T-helper 2 cell treated with Interferon-gamma antibody and Interleukin-4, amounts not matched to agents 5 μg/mL and 100 μg/mL, for 36 hours (primary cell): ENCODE data around the gene ATP1A2.

Source experiments
- DNase-seq: peaks from one replicate; pipeline ENCODE4 v3.0.0; 2021; ENCODE audit warnings: low spot score
- H3K27ac Mint-ChIP-seq: one replicate; pipeline ENCODE4 v1.8.0; 2021; ENCODE audit warnings: mild to moderate bottlenecking, mixed read lengths
- H3K27me3 Mint-ChIP-seq: one replicate; pipeline ENCODE4 v1.8.0; 2021; ENCODE audit warnings: low read depth, mixed read lengths
- H3K36me3 Mint-ChIP-seq: one replicate; pipeline ENCODE4 v1.8.0; 2021; ENCODE audit warnings: low read depth, mixed read lengths
- H3K4me1 Mint-ChIP-seq: one replicate; pipeline ENCODE4 v1.8.0; 2021; ENCODE audit warnings: low read depth, mixed read lengths
- H3K4me3 Mint-ChIP-seq: one replicate; pipeline ENCODE4 v1.8.0; 2022; ENCODE audit warnings: mild to moderate bottlenecking, moderate library complexity, mixed read lengths
- H3K9me3 Mint-ChIP-seq: one replicate; pipeline ENCODE4 v1.8.0; 2021; ENCODE audit warnings: mixed read lengths

Gene ATP1A2

DNA sequence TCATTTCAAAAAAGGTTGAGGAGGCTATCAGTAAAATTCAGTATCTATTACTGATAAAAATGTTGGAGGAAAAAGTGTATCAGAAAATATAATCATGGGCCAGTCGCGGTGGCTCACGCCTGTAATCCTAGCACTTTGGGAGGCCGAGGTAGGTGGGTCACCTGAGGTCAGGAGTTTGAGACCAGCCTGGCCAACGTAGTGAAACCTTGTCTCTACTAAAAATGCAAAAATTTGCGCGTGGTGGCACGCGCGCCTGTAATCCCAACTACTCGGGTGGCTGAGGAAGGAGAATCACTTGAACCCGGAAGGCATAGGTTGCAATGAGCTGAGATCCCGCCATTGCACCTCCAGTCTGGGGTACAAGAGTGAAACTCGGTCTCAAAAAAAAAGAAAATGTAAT is 30.5 kb downstream of the ATP1A2 start:
- no peaks in the 10 kb centered on the region for H3K36me3 Mint-ChIP-seq
- DNase-seq = no peak
- H3K4me1 Mint-ChIP-seq = no peaks in the 10 kb centered on the region
- no peaks in the 10 kb centered on the region for H3K9me3 Mint-ChIP-seq
- no peak overlapping the region for H3K4me3 Mint-ChIP-seq
- H3K27me3 Mint-ChIP-seq = peaks cover 17% of the 10 kb centered on the region
- no peak overlapping the region for H3K27ac Mint-ChIP-seq

DNA sequence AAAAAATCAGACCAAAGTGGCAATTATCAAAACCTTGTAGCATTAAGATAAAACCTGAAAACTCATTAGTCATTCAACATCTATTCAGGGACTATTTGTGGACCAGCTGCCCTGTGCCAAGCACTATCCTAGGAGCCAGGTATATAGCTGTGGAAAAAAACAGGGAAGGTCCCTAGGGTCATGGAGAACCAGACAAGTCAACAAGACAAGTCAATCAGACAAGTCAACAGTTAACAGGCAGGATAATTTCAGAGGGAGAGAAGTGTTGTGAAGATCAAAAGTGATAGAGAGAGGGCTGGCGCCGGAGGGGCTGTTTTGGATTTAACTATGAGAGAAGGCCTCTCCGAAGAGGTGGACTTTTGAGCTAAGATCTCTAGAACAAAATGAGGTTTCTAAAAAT is 32.6 kb downstream of the ATP1A2 start:
- Mint-ChIP-seq H3K27ac (no peak overlapping the region), H3K9me3 (no peaks in the 10 kb centered on the region), H3K4me1 (no peaks in the 10 kb centered on the region), H3K27me3 (peaks cover 15% of the 10 kb centered on the region), H3K4me3 (no peak overlapping the region), H3K36me3 (no peaks in the 10 kb centered on the region)
- no peak for DNase-seq

DNA sequence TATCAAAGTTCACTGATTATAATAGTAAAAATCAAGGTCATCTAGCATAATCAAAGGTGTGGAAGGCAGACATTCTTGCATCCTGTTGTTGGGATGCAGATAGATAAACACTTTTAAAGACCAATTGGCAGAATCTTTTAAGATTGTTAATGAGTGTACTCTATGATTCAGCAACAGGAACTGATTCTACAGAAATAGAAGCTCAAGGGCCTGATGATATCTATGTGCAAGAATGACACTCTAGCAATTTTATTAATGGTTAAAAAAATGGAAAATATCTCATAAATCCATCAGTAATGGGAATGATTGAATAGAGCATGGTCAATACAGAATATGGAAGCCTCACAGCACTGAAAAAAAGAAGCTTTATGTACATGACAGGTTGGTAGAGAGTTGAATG is 33.7 kb downstream of the ATP1A2 start:
- Mint-ChIP-seq H3K4me3 (no peak overlapping the region), H3K9me3 (no peaks in the 10 kb centered on the region), H3K36me3 (no peaks in the 10 kb centered on the region), H3K4me1 (no peaks in the 10 kb centered on the region), H3K27me3 (peaks cover 9% of the 10 kb centered on the region), H3K27ac (no peak overlapping the region)
- no peak for DNase-seq

DNA sequence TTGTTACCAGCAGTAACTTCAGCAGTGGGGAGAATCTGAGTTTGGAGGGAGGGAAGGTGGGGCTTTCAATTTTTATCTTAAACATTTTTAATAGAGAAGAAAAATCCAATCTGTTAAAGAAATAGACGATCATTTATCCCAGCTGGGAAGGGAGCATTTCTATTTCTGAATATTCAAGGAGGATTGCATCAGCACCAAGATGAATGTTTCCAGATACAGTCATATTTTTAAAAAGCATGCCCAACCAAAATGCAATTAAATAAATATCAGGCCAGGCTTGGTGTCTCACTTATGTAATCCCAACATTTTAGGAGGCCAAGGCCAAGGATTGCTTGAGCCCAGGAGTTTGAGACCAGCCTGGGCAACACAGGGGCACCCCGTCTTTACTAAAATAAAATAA is 34.2 kb downstream of the ATP1A2 start:
- peaks cover 9% of the 10 kb centered on the region for H3K27me3 Mint-ChIP-seq
- H3K36me3 Mint-ChIP-seq = no peaks in the 10 kb centered on the region
- no peaks in the 10 kb centered on the region for H3K9me3 Mint-ChIP-seq
- H3K27ac Mint-ChIP-seq = no peak overlapping the region
- H3K4me3 Mint-ChIP-seq = no peak overlapping the region
- no peaks in the 10 kb centered on the region for H3K4me1 Mint-ChIP-seq
- DNase-seq = no peak

GRCh38 chr1:160151303-160151702 is 35.7 kb downstream of the ATP1A2 start, which contains the start of gene ATP1A4:
Gene ATP1A4, plus strand, starts transcription at chr1:160151603. Its CDS starts 438 bp downstream, at chr1:160152041.
- H3K27me3 Mint-ChIP-seq = peaks cover 7% of the 10 kb centered on the region

DNA sequence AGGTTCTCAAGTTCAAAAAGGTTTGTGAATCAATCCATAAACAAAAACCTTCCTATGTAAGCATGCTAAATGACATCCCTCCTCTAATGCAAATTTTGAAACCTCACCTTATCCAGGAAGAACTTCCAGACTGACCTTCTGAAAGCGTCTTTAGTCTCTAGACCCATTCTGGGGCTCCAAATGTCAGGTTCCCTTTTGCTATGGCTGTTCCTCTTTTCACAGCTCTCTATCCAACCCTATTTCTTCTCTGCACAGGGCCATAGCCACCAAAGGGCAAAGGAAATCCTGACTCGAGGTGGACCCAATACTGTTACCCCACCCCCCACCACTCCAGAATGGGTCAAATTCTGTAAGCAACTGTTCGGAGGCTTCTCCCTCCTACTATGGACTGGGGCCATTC is 39.2 kb downstream of the ATP1A2 start:
- H3K4me3 Mint-ChIP-seq = no peak overlapping the region
- H3K9me3 Mint-ChIP-seq = no peaks in the 10 kb centered on the region
- no peak for DNase-seq
- no peak overlapping the region for H3K27ac Mint-ChIP-seq
- no peaks in the 10 kb centered on the region for H3K4me1 Mint-ChIP-seq
- no peaks in the 10 kb centered on the region for H3K36me3 Mint-ChIP-seq
- peaks cover 4% of the 10 kb centered on the region for H3K27me3 Mint-ChIP-seq

More at GRCh38 chr1:160151303-160151702, 35.7 kb downstream of the ATP1A2 start, which contains the start of gene ATP1A4:
- no peak for DNase-seq
- Mint-ChIP-seq H3K27ac (no peak within 1 kb of the TSS), H3K36me3 (no peaks in the 10 kb centered on the region), H3K9me3 (no peaks in the 10 kb centered on the region), H3K4me1 (no peaks in the 10 kb centered on the region), H3K4me3 (no peak within 1 kb of the TSS)

GRCh38 chr1:160156361-160156760 is 40.8 kb downstream of the ATP1A2 start:
- no peaks in the 10 kb centered on the region for H3K4me1 Mint-ChIP-seq
- H3K27me3 Mint-ChIP-seq = peaks cover 7% of the 10 kb centered on the region
- H3K9me3 Mint-ChIP-seq = no peaks in the 10 kb centered on the region
- DNase-seq = no peak
- no peaks in the 10 kb centered on the region for H3K36me3 Mint-ChIP-seq
- no peak overlapping the region for H3K27ac Mint-ChIP-seq
- no peak overlapping the region for H3K4me3 Mint-ChIP-seq

GRCh38 chr1:160157174-160157573 is 41.6 kb downstream of the ATP1A2 start:
- no peak overlapping the region for H3K4me3 Mint-ChIP-seq
- H3K9me3 Mint-ChIP-seq = no peaks in the 10 kb centered on the region
- peaks cover 6% of the 10 kb centered on the region for H3K4me1 Mint-ChIP-seq
- DNase-seq = no peak
- peaks cover 8% of the 10 kb centered on the region for H3K27me3 Mint-ChIP-seq
- H3K36me3 Mint-ChIP-seq = no peaks in the 10 kb centered on the region
- no peak overlapping the region for H3K27ac Mint-ChIP-seq

GRCh38 chr1:160158031-160158430 is 42.5 kb downstream of the ATP1A2 start:
- no peaks in the 10 kb centered on the region for H3K9me3 Mint-ChIP-seq
- H3K27me3 Mint-ChIP-seq = peaks cover 8% of the 10 kb centered on the region
- DNase-seq = no peak
- no peak overlapping the region for H3K4me3 Mint-ChIP-seq
- peaks cover 8% of the 10 kb centered on the region for H3K4me1 Mint-ChIP-seq
- H3K27ac Mint-ChIP-seq = no peak overlapping the region
- no peaks in the 10 kb centered on the region for H3K36me3 Mint-ChIP-seq

GRCh38 chr1:160158534-160158933 is 43.0 kb downstream of the ATP1A2 start:
- no peak overlapping the region for H3K27ac Mint-ChIP-seq
- H3K4me3 Mint-ChIP-seq = no peak overlapping the region
- peaks cover 8% of the 10 kb centered on the region for H3K4me1 Mint-ChIP-seq
- DNase-seq = no peak
- no peaks in the 10 kb centered on the region for H3K36me3 Mint-ChIP-seq
- H3K27me3 Mint-ChIP-seq = peaks cover 11% of the 10 kb centered on the region
- no peaks in the 10 kb centered on the region for H3K9me3 Mint-ChIP-seq

DNA sequence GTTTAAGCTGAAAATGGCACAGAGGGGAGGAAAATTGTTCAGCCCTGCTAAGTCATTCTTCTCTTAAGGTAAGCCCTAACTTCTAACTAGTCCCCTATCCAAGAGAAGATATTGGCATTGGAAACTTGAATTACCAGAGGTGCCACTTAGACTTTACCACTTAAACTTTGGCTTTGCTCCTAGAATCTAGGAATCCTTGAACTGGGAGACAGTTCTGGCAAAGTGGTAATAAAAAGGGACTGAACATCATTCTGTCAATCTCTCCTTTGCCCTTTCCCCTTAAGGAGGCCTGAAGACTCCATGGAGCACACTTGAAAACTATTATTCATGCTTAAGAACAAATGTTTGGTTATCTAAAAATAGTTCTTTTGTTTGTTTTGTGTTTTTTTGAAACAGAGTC is 44.3 kb downstream of the ATP1A2 start:
- H3K4me3 Mint-ChIP-seq = no peak overlapping the region
- DNase-seq = no peak
- peaks cover 12% of the 10 kb centered on the region for H3K27me3 Mint-ChIP-seq
- H3K9me3 Mint-ChIP-seq = no peaks in the 10 kb centered on the region
- H3K27ac Mint-ChIP-seq = no peak overlapping the region
- H3K36me3 Mint-ChIP-seq = no peaks in the 10 kb centered on the region
- H3K4me1 Mint-ChIP-seq = peaks cover 8% of the 10 kb centered on the region

DNA sequence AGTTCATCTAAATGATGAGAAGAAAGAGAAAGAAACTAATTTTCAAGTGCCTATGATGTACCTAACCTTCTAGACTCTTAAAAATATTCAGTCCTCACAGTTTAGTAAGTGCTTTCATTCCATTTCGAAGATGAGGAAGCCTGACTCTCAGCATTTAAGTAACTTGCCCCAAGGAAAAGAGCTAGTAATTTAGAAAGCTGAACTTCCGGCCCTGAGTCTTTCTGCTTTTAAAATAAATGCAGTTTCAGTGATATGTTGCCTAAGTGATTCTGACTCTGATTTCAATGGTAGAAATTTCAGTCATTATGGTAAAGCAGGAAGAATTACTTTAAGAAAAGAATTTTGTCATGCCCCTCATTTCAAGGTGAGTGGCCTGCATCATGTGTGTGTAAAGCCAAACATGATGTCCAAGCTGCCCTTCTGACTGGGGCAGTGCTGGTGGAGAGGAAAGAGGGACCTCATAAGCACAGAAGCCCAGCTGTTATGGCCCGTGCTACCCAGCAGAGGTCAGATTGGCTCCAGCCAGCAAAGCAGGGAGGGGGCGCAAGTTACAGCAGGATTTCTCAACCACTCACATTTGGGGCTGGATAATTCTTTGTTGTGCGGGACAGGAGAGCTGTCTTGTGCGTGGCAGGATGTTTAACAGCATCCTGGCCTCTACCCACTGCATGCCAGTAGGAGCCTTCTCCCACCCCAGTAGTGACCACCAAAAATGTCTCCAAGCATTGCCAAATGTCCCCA is 46.6 kb downstream of the ATP1A2 start:
- H3K4me3 Mint-ChIP-seq = no peak overlapping the region
- DNase-seq = no peak
- H3K27ac Mint-ChIP-seq = no peak overlapping the region
- H3K9me3 Mint-ChIP-seq = no peaks in the 10 kb centered on the region
- H3K4me1 Mint-ChIP-seq = peaks cover 13% of the 10 kb centered on the region
- H3K36me3 Mint-ChIP-seq = no peaks in the 10 kb centered on the region
- H3K27me3 Mint-ChIP-seq = peaks cover 20% of the 10 kb centered on the region

DNA sequence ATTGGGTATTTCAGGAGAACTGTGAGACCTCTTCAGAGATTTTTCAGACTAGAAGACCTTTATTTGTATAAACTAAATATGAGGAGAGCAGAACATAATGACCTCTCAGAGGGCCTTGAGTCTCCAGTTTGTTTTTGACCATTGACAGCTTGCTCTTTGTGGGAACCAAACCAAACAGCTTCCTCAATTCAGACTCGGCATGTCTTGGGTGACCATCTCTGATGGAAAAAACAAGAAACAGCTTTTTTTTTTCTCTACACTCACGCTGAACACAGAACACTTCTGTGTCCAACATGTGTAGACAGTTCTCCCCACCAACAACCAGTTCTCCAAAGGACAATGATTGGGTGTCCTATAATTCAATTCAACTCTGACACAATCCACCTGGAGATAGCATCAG is 47.4 kb downstream of the ATP1A2 start:
- H3K9me3 Mint-ChIP-seq = no peaks in the 10 kb centered on the region
- peaks cover 18% of the 10 kb centered on the region for H3K27me3 Mint-ChIP-seq
- no peaks in the 10 kb centered on the region for H3K36me3 Mint-ChIP-seq
- H3K27ac Mint-ChIP-seq = no peak overlapping the region
- peaks cover 13% of the 10 kb centered on the region for H3K4me1 Mint-ChIP-seq
- DNase-seq = no peak
- no peak overlapping the region for H3K4me3 Mint-ChIP-seq

GRCh38 chr1:160163615-160164014 is 48.1 kb downstream of the ATP1A2 start:
- peaks cover 18% of the 10 kb centered on the region for H3K27me3 Mint-ChIP-seq

GRCh38 chr1:160164121-160164520 is 48.6 kb downstream of the ATP1A2 start:
- H3K27me3 Mint-ChIP-seq = peaks cover 18% of the 10 kb centered on the region
- H3K9me3 Mint-ChIP-seq = no peaks in the 10 kb centered on the region
- peaks cover 14% of the 10 kb centered on the region for H3K4me1 Mint-ChIP-seq
- no peak overlapping the region for H3K27ac Mint-ChIP-seq
- no peaks in the 10 kb centered on the region for H3K36me3 Mint-ChIP-seq
- no peak for DNase-seq
- no peak overlapping the region for H3K4me3 Mint-ChIP-seq

More at GRCh38 chr1:160163615-160164014, 48.1 kb downstream of the ATP1A2 start:
- H3K36me3 Mint-ChIP-seq = no peaks in the 10 kb centered on the region
- no peak for DNase-seq
- no peaks in the 10 kb centered on the region for H3K9me3 Mint-ChIP-seq
- no peak overlapping the region for H3K4me3 Mint-ChIP-seq
- no peak overlapping the region for H3K27ac Mint-ChIP-seq
- H3K4me1 Mint-ChIP-seq = peaks cover 13% of the 10 kb centered on the region
